Measurements from ENCODE around the gene TM9SF3. TPM values are rescaled to one million over a fixed set of nuclear protein-coding genes. Genes with fewer than 3 reads are reported as not detected.
"Not testable (repeated sequence)": the region's sequence is repeated elsewhere in the genome, so short reads cannot be mapped to it uniquely, and the experiment has no call there.

The TM9SF3 gene
- total RNA-seq, 1 donor from 2014 or later, result 86.7 TPM

GRCh38 chr10:96600337-96600736 lies 13.5 kb upstream of the TM9SF3 start:
- no peak for DNase-seq (ENCODE audit: low read depth in 2 of 2)

GRCh38 chr10:96598846-96599245 lies 12.0 kb upstream of the TM9SF3 start:
- DNase-seq (ENCODE audit: low read depth in 2 of 2), result no peak

GRCh38 chr10:96596422-96597407 lies 9.9 kb upstream of the TM9SF3 start:
- no peak for DNase-seq (ENCODE audit: low read depth in 2 of 2)

GRCh38 chr10:96595741-96596140 lies 8.9 kb upstream of the TM9SF3 start:
- no peak for DNase-seq (ENCODE audit: low read depth in 2 of 2)

GRCh38 chr10:96591946-96592345 lies 5.1 kb upstream of the TM9SF3 start:
- no peak for DNase-seq (ENCODE audit: low read depth in 2 of 2)

- DNase-seq (ENCODE audit: low read depth in 2 of 2), result peak in 1 of 2 donors; percentile 10
Measured at GRCh38 chr10:96588616-96589419, 2.0 kb upstream of the TM9SF3 start.

- DNase-seq (ENCODE audit: low read depth in 2 of 2), result no peak
Measured at GRCh38 chr10:96588060-96588554, 1.3 kb upstream of the TM9SF3 start.

GRCh38 chr10:96587264-96588059 lies 650 bp upstream of the TM9SF3 start:
- DNase-seq (ENCODE audit: low read depth in 2 of 2), result peak; percentile 81 to 83

- DNase-seq (ENCODE audit: low read depth in 2 of 2), result peak; percentile 21 to 29
Measured at GRCh38 chr10:96585736-96586418, 935 bp downstream of the TM9SF3 start.

GRCh38 chr10:96584474-96584873 lies 2.3 kb downstream of the TM9SF3 start:
- no peak for DNase-seq (ENCODE audit: low read depth in 2 of 2)

GRCh38 chr10:96584035-96584434 lies 2.8 kb downstream of the TM9SF3 start:
- DNase-seq (ENCODE audit: low read depth in 2 of 2), result no peak

GRCh38 chr10:96579133-96579532 lies 7.7 kb downstream of the TM9SF3 start:
- DNase-seq (ENCODE audit: low read depth in 2 of 2), result no peak

GRCh38 chr10:96578633-96579032 lies 8.2 kb downstream of the TM9SF3 start:
- DNase-seq (ENCODE audit: low read depth in 2 of 2), result no peak

- DNase-seq (ENCODE audit: low read depth in 2 of 2), result no peak
Measured at GRCh38 chr10:96578022-96578421, 8.8 kb downstream of the TM9SF3 start.

GRCh38 chr10:96577069-96577468 lies 9.7 kb downstream of the TM9SF3 start:
- no peak for DNase-seq (ENCODE audit: low read depth in 2 of 2)

GRCh38 chr10:96576277-96576980 lies 10.4 kb downstream of the TM9SF3 start:
- no peak for DNase-seq (ENCODE audit: low read depth in 2 of 2)

GRCh38 chr10:96574564-96574963 lies 12.2 kb downstream of the TM9SF3 start:
- not testable (repeated sequence) for DNase-seq (ENCODE audit: low read depth in 2 of 2)

- no peak for DNase-seq (ENCODE audit: low read depth in 2 of 2)
Measured at GRCh38 chr10:96573036-96573435, 13.8 kb downstream of the TM9SF3 start.

GRCh38 chr10:96570983-96571964 lies 15.5 kb downstream of the TM9SF3 start:
- no peak for DNase-seq (ENCODE audit: low read depth in 2 of 2)
